ENCODE results near the gene SMARCB1. TPM values are rescaled to one million over a fixed set of nuclear protein-coding genes. Genes with fewer than 3 reads are reported as not detected.

Gene SMARCB1
- total and polyA plus RNA-seq, 2 of the 4 experiments (the other 2 are of a cell fraction), result 110 to 159 TPM

DNA sequence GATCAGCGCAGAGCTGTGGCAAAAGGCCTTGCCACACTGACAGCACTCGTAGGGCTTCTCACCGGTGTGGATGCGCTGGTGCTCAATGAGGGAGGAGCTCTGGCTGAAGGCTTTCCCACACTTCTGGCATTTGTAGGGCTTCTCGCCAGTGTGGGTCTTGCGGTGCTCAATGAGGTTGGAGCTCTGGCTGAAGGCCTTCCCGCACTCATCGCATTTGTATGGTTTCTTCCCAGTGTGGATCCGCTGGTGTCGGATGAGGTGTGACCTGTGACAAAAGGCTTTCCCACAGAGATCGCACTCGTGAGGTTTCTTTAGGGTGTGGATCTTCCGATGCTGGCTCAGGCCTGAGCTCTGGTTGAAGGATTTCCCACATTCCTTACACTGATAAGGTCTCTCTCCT lies 42.8 kb upstream of the SMARCB1 start:
- dilution Hi-C loops (cut with HindIII; ENCODE audit: low sequenced_read_pairs, unreplicated experiment) (no loop called here), in situ Hi-C loops (cut with MboI; ENCODE audit: low sequenced_read_pairs) (no loop called here), intact Hi-C loops (cut with micrococcal nuclease) (no loop called here)
- no peaks in the 10 kb centered on the region for H3K4me1 ChIP-seq (ENCODE audit: control insufficient read depth, insufficient read depth, low read length)
- H2BK15ac ChIP-seq (ENCODE audit: low read depth, low read length), result no peak overlapping the region
- POLR2A ChIA-PET (ENCODE audit: unreplicated experiment), result no interaction called here
- H3K14ac ChIP-seq (replicated peaks; ENCODE audit: low read depth, low read length), result no peak overlapping the region
- no peak overlapping the region for H2BK120ac ChIP-seq (ENCODE audit: low read depth, low read length)
- peaks cover 4% of the 10 kb centered on the region; the same call in 1 of the 2 replicates for H3K9me3 ChIP-seq (ENCODE audit: control insufficient read depth, insufficient read depth, low read length)
- no peak overlapping the region for H4K5ac ChIP-seq (ENCODE audit: low read depth, low read length)
- H3K4ac ChIP-seq (ENCODE audit: low read depth, low read length), result no peak overlapping the region
- H2BK5ac ChIP-seq (ENCODE audit: low read depth, low read length, poor library complexity, severe bottlenecking), result no peak overlapping the region
- H3K27me3 ChIP-seq (ENCODE audit: control insufficient read depth, insufficient read depth, low read length), result no peaks in the 10 kb centered on the region
- no peak overlapping the region for H2BK20ac ChIP-seq (ENCODE audit: low read depth, low read length)
- H3K4me3 ChIP-seq (ENCODE audit: insufficient read depth, low read depth, low read length), result no peak overlapping the region
- CTCF ChIA-PET, result interaction anchor here (1.2 kb wide), 1 partner anchor 14 kb away, joined by 4 read pairs; no protein-coding TSS in a partner anchor
- TF ChIP-seq ELK1 (IDR thresholded peaks at IDR 0.05; ENCODE audit: borderline replicate concordance, low read depth, low read length) (no peak), SMC3 (IDR thresholded peaks at IDR 0.05; ENCODE audit: low read depth, low read length) (no peak), RAD21 (IDR thresholded peaks at IDR 0.05; ENCODE audit: low read length) (no peak), RFX5 (IDR thresholded peaks at IDR 0.05; ENCODE audit: low read depth, low read length) (no peak), FOS (IDR thresholded peaks at IDR 0.05; ENCODE audit: low read depth, low read length) (no peak), USF2 (IDR thresholded peaks at IDR 0.05; ENCODE audit: low read depth, low read length) (no peak), RCOR1 (IDR thresholded peaks at IDR 0.05; ENCODE audit: insufficient replicate concordance, low read length) (no peak), MAFK (IDR thresholded peaks at IDR 0.05; ENCODE audit: low read depth, low read length) (no peak), CEBPB (IDR thresholded peaks at IDR 0.05; ENCODE audit: low read depth, low read length) (no peak), POLR2A (IDR thresholded peaks at IDR 0.05; ENCODE audit: low read depth, low read length) (no peak), CHD1 (IDR thresholded peaks at IDR 0.05; ENCODE audit: low read depth, low read length) (no peak), MXI1 (IDR thresholded peaks at IDR 0.05; ENCODE audit: borderline replicate concordance, low read depth, low read length) (no peak), BHLHE40 (IDR thresholded peaks at IDR 0.05; ENCODE audit: low read depth, low read length) (no peak), NFE2L2 (IDR thresholded peaks at IDR 0.05; ENCODE audit: low read depth, low read length) (no peak)
- TF ChIP-seq, protein P1, sequence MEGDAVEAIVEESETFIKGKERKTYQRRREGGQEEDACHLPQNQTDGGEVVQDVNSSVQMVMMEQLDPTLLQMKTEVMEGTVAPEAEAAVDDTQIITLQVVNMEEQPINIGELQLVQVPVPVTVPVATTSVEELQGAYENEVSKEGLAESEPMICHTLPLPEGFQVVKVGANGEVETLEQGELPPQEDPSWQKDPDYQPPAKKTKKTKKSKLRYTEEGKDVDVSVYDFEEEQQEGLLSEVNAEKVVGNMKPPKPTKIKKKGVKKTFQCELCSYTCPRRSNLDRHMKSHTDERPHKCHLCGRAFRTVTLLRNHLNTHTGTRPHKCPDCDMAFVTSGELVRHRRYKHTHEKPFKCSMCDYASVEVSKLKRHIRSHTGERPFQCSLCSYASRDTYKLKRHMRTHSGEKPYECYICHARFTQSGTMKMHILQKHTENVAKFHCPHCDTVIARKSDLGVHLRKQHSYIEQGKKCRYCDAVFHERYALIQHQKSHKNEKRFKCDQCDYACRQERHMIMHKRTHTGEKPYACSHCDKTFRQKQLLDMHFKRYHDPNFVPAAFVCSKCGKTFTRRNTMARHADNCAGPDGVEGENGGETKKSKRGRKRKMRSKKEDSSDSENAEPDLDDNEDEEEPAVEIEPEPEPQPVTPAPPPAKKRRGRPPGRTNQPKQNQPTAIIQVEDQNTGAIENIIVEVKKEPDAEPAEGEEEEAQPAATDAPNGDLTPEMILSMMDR (conservative IDR thresholded peaks at IDR 0.05; ENCODE audit: low read depth, low read length), result no peak
- H4K20me1 ChIP-seq (ENCODE audit: insufficient read depth, low read length), result no peaks in the 10 kb centered on the region
- H4K8ac ChIP-seq (ENCODE audit: low read depth in 2 of 2, low read length in 2 of 2), result no peak overlapping the region
- no peak overlapping the region for H2AK5ac ChIP-seq (ENCODE audit: low read depth, low read length)
- BruUV-seq (replicated peaks), result no TSS peak
- peaks cover 4 to 17% of the 10 kb centered on the region in 2 experiments; a peak in 2 of 4 replicates for H3K79me1 ChIP-seq (ENCODE audit: low read depth in 1 of 2, low read length in 2 of 2)
- DNase-seq (no peak), ATAC-seq (ENCODE audit: low read depth) (no peak)
- no peak overlapping the region for H3K56ac ChIP-seq (ENCODE audit: extremely low read depth, insufficient read depth, low read length)
- no peak overlapping the region for H3K18ac ChIP-seq (ENCODE audit: low read depth, low read length)
- peaks cover 5% of the 10 kb centered on the region; the same call in 1 of the 2 replicates for H3K9me1 ChIP-seq (ENCODE audit: insufficient read depth, low read length)
- H2AK9ac ChIP-seq (replicated peaks; ENCODE audit: low read depth, low read length, poor library complexity), result no peak overlapping the region
- H4K91ac ChIP-seq (ENCODE audit: insufficient read depth, low read depth, low read length), result no peak overlapping the region
- WGBS, 2 experiments (ENCODE audit: extremely low coverage in 2 of 2, insufficient read length in 1 of 2), result 100% methylated on average over 8 of the region's 13 CpGs; no CpG with 5 or more reads in 1 of the 2 experiments
- no peak overlapping the region for H3K27ac ChIP-seq (ENCODE audit: insufficient read depth, low read length)
- H3K23ac ChIP-seq (ENCODE audit: low read depth, low read length), result no peak overlapping the region
- no peak overlapping the region for H3K9ac ChIP-seq (ENCODE audit: low read depth, low read length)
- H3K4me2 ChIP-seq (ENCODE audit: low read depth, low read length), result no peak overlapping the region
- peaks cover 31% of the 10 kb centered on the region for H3K36me3 ChIP-seq (ENCODE audit: control insufficient read depth, insufficient read depth, low read length)
- H2AFZ ChIP-seq (replicated peaks; ENCODE audit: low read length, poor library complexity), result no peak overlapping the region
